Upper lobe of right lung (tissue), 1 donor: ENCODE results near the gene MUC20. TPM values are rescaled to one million over a fixed set of nuclear protein-coding genes. Genes with fewer than 3 reads are reported as not detected.
"Not testable (repeated sequence)": the region's sequence is repeated elsewhere in the genome, so short reads cannot be mapped to it uniquely, and the experiment has no call there.

Source experiments
- ATAC-seq: fragments of 200-7000 bp; cut with Tn5 transposase; one replicate; pipeline ENCODE4 v1.9.1; 2020; ENCODE audit warnings: mild to moderate bottlenecking, moderate library complexity
- DNase-seq: peaks from one replicate; pipeline ENCODE4 v3.0.0-alpha.2; 2020
- H3K27ac ChIP-seq: fragments of 200-600 bp; one replicate; pipeline ENCODE4 v1.8.0; 2022
- H3K27me3 ChIP-seq: fragments of 200-600 bp; one replicate; pipeline ENCODE4 v1.8.0; 2022; ENCODE audit warnings: mild to moderate bottlenecking
- H3K36me3 ChIP-seq: fragments of 200-600 bp; one replicate; pipeline ENCODE4 v1.8.0; 2022
- H3K4me1 ChIP-seq: fragments of 200-600 bp; one replicate; pipeline ENCODE4 v1.8.0; 2022
- H3K4me3 ChIP-seq: fragments of 200-600 bp; one replicate; pipeline ENCODE4 v1.8.0; 2022; ENCODE audit warnings: mild to moderate bottlenecking
- H3K9me3 ChIP-seq: fragments of 200-600 bp; one replicate; pipeline ENCODE4 v1.8.0; 2022
- CTCF ChIP-seq: fragments of 200-600 bp; IDR thresholded peaks from one replicate; pipeline ENCODE4 v1.8.0; 2022; ENCODE audit warnings: antibody characterized with exemption
- intact Hi-C: fragments of 100-400 bp; cut with DNase I; formaldehyde crosslinking; loops from one replicate; pipeline ENCODE4 v1.11.0; 2022
- total RNA-seq: library from RNA; stranded (reverse); fragmentation: NEBNext Ultra II Directional; extraction: Animal tissue kit (Norgen Biotek cat#: 25700); gene quantifications from one replicate; pipeline ENCODE4 v1.2.1, GENCODE V29; 2021
- donor health status: DM: no; HTN: yes; CAD: no; lungs with severe emphysema.

MUC20 gene
- total RNA-seq, 1 donor from 2014 or later = 14.7 TPM

- DNase-seq (no peak), ATAC-seq (no peak)
- no peaks in the 10 kb centered on the region for H3K4me1 ChIP-seq
- H3K36me3 ChIP-seq = peaks cover 40% of the 10 kb centered on the region
- intact Hi-C loops = no loop called here
- H3K9me3 ChIP-seq = no peaks in the 10 kb centered on the region
- TF ChIP-seq CTCF = no peak
- no peaks in the 10 kb centered on the region for H3K27me3 ChIP-seq
- H3K27ac ChIP-seq = no peak overlapping the region
- no peak overlapping the region for H3K4me3 ChIP-seq
Observed at GRCh38 chr3:195732940-195733339, 12.2 kb downstream of the MUC20 start.

- TF ChIP-seq CTCF = no peak
- DNase-seq (no peak), ATAC-seq (no peak)
- Histone ChIP-seq H3K27ac (no peak overlapping the region), H3K4me1 (no peaks in the 10 kb centered on the region), H3K27me3 (no peaks in the 10 kb centered on the region), H3K36me3 (peaks cover 36% of the 10 kb centered on the region), H3K4me3 (no peak overlapping the region), H3K9me3 (no peaks in the 10 kb centered on the region)
- intact Hi-C loops = no loop called here
Observed at GRCh38 chr3:195735036-195735695, 14.4 kb downstream of the MUC20 start.

GRCh38 chr3:195736866-195737490, 16.2 kb downstream of the MUC20 start:
- no peak for TF ChIP-seq CTCF
- Histone ChIP-seq H3K36me3 (peaks cover 26% of the 10 kb centered on the region), H3K4me3 (no peak overlapping the region), H3K27me3 (no peaks in the 10 kb centered on the region), H3K9me3 (no peaks in the 10 kb centered on the region), H3K4me1 (no peaks in the 10 kb centered on the region), H3K27ac (peak overlapping the region; percentile 45)
- DNase-seq = no peak
- no peak for ATAC-seq
- intact Hi-C loops = no loop called here

GRCh38 chr3:195737782-195738181, 17.0 kb downstream of the MUC20 start:
- H3K4me1 ChIP-seq, H3K27ac ChIP-seq, H3K4me3 ChIP-seq, H3K9me3 ChIP-seq, H3K27me3 ChIP-seq, intact Hi-C loops: not testable (repeated sequence)
- ATAC-seq = peak; percentile 54
- peak; percentile 82 for DNase-seq
- H3K36me3 ChIP-seq = peaks cover 24% of the 10 kb centered on the region

GRCh38 chr3:195738274-195739044, 17.7 kb downstream of the MUC20 start:
- H3K9me3 ChIP-seq = no peaks in the 10 kb centered on the region
- H3K36me3 ChIP-seq = peaks cover 17% of the 10 kb centered on the region
- DNase-seq (no peak), ATAC-seq (peak; percentile 21)
- no peaks in the 10 kb centered on the region for H3K4me1 ChIP-seq
- peak overlapping the region; percentile 53 for H3K27ac ChIP-seq
- H3K4me3 ChIP-seq = no peak overlapping the region
- H3K27me3 ChIP-seq = no peaks in the 10 kb centered on the region
- no peak for TF ChIP-seq CTCF
- intact Hi-C loops = no loop called here

- Histone ChIP-seq H3K4me3 (no peak overlapping the region), H3K4me1 (no peaks in the 10 kb centered on the region), H3K9me3 (no peaks in the 10 kb centered on the region), H3K36me3 (peaks cover 8% of the 10 kb centered on the region), H3K27me3 (no peaks in the 10 kb centered on the region), H3K27ac (no peak overlapping the region)
- no peak for TF ChIP-seq CTCF
- DNase-seq (no peak), ATAC-seq (no peak)
- intact Hi-C loops = no loop called here
Observed at GRCh38 chr3:195739561-195740111, 18.9 kb downstream of the MUC20 start.
